Measurements from ENCODE around the gene DENND1A.

Gene DENND1A

DNA sequence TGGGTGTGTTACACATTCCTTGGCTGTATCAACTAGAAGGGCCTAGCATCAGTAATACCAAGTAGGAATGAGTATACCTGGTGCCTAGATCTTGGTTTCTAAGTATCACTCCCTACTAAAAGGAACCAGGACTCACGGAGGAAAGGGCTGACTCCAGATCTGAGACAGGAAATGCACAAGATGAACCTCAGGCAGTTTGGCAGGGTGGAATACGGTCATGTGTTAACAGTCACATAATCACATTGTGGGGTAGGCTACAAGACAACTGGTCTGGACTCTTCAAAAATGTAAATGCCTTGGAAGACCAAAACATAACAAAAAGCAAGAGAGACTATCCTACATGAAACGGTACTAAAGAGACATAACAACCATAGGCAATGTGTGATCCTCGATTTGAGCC lies 415.2 kb downstream of the DENND1A start:
- in situ Hi-C loops (cut with MboI; ENCODE audit: low sequenced_read_pairs), result no loop called here

GRCh38 chr9:123513554-123513953 lies 416.4 kb downstream of the DENND1A start:
- in situ Hi-C loops (cut with MboI; ENCODE audit: low sequenced_read_pairs), result no loop called here

DNA sequence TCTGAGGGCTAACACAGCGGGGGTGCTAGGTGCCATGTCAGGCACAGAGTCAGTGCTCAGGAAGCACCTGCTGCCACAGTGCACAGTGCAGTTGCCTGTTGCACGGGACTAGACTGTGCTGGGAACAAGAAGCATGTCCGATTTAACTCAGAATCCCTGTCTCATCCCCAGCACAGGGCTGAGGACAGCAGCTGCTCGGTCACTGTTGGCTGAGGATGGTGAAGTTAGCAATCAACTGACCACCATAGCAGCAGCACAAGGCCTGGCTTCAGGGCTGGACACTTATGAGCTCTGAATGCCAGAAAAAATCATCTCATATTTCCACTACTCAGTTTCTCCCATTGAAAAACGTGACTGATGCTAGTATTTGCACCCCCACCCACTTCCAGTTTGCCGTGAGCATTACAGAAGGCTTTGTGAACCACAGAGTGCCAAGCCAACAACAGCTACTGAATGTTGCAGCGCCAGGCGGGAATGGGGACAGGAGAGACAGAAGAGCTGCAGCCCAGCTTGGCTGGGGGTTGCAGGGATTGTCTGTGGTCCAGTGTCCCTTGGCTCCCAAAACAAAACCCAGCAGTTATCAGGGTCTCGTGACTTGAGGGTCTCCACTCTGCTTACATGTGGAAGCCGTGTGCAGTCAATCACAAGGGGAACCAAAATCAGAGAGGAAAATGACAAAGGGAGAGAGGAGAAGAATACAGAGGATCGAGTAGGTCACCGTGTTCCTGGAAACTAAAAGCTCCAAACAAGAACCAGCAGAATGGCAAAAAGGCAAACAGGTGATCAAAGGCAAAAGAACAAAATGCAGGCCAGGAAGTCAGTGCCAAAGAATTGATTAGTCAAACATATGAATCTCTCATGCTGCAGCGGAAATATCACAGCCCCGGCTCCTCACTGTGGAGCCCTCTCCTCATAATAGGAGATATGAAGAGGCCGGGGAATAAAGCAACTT lies 418.3 kb downstream of the DENND1A start:
- in situ Hi-C loops (cut with MboI; ENCODE audit: low sequenced_read_pairs), result no loop called here

- in situ Hi-C loops (cut with MboI; ENCODE audit: low sequenced_read_pairs), result no loop called here
Observed at GRCh38 chr9:123509646-123510045, 420.3 kb downstream of the DENND1A start.

- in situ Hi-C loops (cut with MboI; ENCODE audit: low sequenced_read_pairs), result no loop called here
Observed at GRCh38 chr9:123508048-123508447, 421.9 kb downstream of the DENND1A start.

- in situ Hi-C loops (cut with MboI; ENCODE audit: low sequenced_read_pairs), result no loop called here
Observed at GRCh38 chr9:123505496-123505895, 424.4 kb downstream of the DENND1A start.

GRCh38 chr9:123500336-123500735 lies 429.6 kb downstream of the DENND1A start:
- in situ Hi-C loops (cut with MboI; ENCODE audit: low sequenced_read_pairs), result no loop called here

DNA sequence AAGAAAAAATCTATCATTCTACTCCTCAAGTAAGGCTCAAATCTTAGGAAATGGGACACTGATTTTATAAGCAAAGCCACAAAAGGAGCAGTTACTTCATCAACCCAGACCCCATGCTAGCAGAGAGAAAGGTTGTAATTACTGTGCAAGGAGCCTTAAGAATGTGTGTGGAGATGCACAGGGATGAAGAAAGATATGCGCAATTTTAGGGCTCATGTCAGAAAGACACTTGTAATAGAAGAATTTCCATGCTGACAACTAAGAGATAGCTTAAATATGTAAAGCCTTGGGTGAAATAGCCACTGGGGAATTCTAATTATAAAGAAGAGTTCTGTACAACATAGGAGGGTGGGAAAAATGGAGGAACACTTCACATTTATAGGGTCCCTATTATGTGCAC lies 432.1 kb downstream of the DENND1A start:
- in situ Hi-C loops (cut with MboI; ENCODE audit: low sequenced_read_pairs), result no loop called here

DNA sequence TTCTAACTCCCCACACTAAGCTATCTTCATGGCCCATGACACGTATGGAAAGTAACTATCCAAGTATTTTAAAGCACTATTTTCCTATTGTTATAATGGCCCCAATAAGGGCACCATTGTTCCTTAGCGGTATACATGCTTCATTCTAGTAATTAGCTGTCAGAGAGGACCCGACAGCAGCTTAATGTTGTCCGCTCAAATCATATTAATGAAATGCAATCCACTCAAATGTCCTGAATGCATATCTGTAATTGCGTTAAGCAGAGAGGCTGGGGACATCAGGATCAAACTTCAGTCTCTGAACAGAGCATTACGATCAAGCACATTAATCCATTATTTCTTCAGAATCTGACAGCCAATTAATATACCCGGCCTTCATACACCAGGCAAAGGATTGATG lies 434.2 kb downstream of the DENND1A start:
- in situ Hi-C loops (cut with MboI; ENCODE audit: low sequenced_read_pairs), result no loop called here

GRCh38 chr9:123493627-123494026 lies 436.3 kb downstream of the DENND1A start:
- in situ Hi-C loops (cut with MboI; ENCODE audit: low sequenced_read_pairs), result no loop called here

- in situ Hi-C loops (cut with MboI; ENCODE audit: low sequenced_read_pairs), result no loop called here
Observed at GRCh38 chr9:123490688-123491087, 439.2 kb downstream of the DENND1A start.

GRCh38 chr9:123488722-123489321 lies 441.1 kb downstream of the DENND1A start:
- in situ Hi-C loops (cut with MboI; ENCODE audit: low sequenced_read_pairs), result no loop called here

DNA sequence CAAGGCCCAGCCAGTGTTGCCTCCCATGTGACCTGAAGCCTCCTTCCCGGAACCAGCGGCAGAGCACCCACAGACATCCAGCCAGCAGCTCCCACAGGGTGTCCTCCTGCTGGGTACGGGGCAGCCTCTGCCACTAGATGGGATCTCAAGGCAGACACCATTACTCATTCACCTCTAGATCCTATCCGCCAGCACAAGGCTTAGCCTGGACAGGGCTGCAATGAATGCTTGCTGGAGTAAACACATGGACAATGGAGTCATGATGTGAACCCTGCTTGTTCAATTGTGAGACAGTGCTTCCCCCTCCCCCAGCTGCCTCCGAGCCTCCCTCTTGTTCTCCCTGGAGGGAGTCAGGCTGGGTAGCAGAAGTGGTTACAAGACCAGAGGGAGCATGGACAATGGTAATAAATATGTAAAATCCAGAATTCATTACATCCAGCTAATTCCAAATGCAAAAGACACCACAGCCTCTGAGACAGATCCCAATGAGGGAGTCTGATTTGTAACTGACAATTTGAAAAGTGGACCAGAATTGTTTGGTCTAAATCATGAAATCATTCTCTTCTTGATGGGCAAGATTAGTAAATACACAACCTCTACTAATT lies 441.9 kb downstream of the DENND1A start:
- in situ Hi-C loops (cut with MboI; ENCODE audit: low sequenced_read_pairs), result no loop called here

- in situ Hi-C loops (cut with MboI; ENCODE audit: low sequenced_read_pairs), result no loop called here
Observed at GRCh38 chr9:123486431-123486830, 443.5 kb downstream of the DENND1A start.

- in situ Hi-C loops (cut with MboI; ENCODE audit: low sequenced_read_pairs), result no loop called here
Observed at GRCh38 chr9:123485216-123485615, 444.7 kb downstream of the DENND1A start.

DNA sequence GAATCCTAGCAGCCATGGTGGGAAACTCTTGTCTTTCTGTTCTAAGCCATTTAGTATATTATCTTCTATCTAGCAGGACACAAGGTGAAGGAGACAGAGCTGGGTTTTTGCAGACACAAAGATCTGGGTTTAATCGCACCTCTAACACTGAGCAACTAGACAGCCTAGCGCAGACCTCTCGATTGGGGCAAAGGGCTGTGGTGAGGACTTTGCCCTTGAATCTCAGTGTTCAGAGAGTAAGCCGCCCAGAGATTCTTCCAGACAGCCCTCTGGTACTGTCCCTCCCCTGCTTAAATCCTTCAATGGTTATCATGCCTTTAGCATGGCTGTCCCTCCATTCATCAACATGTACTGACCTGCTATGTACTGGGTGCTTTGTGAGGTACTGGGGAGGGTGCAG lies 445.8 kb downstream of the DENND1A start:
- in situ Hi-C loops (cut with MboI; ENCODE audit: low sequenced_read_pairs), result no loop called here

DNA sequence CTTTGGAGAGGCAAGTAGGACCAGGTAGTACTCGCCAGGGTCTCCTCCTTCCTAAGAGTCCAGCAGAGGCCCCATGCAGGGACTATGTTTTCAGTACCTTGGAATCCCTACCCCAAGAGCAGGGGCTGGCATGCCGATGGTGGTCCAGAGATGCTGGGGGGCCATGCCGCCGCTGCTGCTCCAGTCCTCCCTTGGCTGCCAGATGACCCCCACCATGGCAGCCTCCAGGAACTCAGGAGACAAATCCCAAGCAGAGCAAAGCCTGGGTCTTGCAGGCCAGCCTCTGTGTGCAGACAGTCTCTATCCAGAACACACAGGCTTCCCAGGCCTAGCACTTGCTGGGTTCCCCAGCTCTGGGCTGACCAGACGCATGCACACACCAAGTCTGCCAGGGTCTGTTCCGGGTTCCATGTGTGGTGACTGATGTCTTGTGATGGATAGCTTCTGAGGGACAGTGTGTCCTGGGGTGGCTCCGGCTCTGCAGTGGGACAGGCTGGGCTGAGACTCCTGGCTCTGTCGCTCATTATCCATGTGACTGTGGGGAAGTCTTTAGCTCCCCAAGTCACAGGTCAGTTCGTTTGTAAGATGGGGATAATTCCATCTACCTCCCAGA lies 446.6 kb downstream of the DENND1A start:
- in situ Hi-C loops (cut with MboI; ENCODE audit: low sequenced_read_pairs), result no loop called here

DNA sequence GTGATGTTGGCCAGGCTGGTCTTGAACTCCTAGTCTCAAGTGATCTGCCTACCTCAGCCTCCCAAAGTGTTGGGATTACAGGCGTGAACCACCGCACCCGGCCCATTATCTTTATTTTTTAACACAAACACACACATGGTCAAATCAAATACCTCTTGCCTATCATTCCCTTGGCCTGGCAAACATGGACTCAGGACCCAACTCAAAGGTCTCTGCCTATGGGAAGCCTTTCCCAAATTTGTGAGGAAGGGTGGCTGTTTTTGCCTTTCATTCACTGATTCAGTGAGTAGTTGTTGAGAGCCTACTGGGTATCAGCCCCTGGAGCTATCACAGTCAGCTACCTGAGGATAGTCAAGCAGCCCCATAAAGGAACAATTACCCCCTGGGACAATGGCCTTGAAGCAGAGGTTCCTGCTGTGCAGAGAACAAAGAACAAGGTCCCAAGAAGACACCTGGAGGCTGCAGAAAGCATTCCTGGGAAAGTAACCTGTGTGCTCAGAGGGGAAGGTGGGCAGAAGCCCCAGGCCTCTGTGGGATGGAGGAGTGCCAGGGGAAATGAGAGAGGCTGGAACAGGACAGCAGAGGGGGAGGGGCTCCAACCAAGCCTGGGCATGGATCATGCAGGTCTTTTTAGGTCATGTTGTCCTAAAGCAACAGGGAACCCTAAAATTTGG lies 447.5 kb downstream of the DENND1A start:
- in situ Hi-C loops (cut with MboI; ENCODE audit: low sequenced_read_pairs), result no loop called here

DNA sequence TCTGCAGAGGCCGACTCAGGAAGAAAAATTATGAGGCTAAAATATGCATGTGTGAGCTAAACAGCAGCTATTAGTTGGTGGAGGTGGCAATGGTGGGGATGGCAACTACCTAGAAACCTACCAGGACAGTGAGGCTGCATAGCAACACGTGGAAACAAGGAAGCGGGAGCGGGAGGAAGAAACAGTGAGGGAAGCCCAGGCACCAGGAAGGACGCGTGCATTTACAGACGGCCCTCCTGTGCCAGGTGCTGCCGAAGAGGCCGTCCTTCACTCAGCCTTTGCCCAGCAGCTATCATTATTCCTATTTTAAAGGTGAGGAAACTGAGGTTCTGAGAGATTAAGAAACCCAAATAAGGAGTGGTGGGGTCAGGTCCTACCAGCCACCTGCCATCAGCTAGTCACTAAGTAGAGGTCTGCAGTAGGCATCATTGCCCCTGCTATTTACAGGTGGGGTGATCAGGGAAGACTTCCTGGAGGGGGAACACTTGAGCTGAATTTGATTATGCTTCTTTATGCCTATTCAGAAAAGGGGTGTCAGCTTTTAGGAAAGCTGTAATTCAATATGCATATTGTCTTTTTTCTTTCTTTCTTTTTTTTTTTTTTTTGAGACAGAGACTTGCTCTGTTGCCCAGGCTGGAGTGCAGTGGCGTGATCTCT lies 448.6 kb downstream of the DENND1A start:
- in situ Hi-C loops (cut with MboI; ENCODE audit: low sequenced_read_pairs), result no loop called here

DNA sequence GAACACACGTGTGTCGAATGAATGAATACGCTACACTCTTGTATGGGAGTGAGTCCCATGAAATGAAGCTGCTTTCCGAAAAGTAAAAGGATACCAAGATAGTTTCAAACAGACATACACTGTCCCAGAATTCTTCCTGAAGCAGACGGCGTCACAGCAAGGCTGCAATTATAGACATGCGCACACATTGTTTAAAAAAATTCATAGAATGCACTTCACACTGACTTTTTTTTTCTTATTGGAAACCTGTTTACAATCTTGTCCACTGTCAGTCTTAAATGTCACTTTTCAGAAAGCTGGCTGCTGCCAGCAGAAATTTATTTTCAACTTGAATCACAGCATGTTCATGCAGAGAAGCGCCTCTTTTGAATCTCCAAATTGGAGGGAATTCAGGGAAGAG lies 449.1 kb downstream of the DENND1A start:
- in situ Hi-C loops (cut with MboI; ENCODE audit: low sequenced_read_pairs), result no loop called here
